22Rv1 (cell line): ENCODE data around the gene TAF12.

Experiments
- ZFX ChIP-seq: fragments of 450-650 bp; IDR thresholded peaks from 2 replicates; pipeline ENCODE4 v1.6.1; 2017; ENCODE audit warnings: antibody characterized with exemption, borderline replicate concordance
- TF ChIP-seq, protein P1 (sequence below): fragments of 450-650 bp; IDR thresholded peaks from 2 replicates; pipeline ENCODE4 v1.5.1; 2017; ENCODE audit warnings: mild to moderate bottlenecking

DNA sequence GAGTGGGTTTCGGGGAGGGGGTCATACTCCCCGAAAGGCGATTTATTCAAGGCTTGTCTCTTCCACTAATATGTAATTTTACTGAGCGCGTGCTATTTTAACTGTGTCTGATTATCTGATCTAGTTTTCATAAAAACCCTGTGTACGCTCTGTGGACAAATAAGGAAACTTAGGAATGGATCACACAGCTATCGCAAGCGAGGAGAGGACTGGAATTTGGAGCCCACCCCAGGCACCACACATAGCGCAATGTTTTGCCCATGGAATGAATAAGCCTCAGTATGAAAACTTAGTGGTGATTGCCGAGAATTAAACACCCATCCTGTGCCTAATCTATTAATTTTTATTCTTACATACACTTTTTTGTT, 60.6 kb downstream of the TAF12 start:
- TF ChIP-seq, protein P1, sequence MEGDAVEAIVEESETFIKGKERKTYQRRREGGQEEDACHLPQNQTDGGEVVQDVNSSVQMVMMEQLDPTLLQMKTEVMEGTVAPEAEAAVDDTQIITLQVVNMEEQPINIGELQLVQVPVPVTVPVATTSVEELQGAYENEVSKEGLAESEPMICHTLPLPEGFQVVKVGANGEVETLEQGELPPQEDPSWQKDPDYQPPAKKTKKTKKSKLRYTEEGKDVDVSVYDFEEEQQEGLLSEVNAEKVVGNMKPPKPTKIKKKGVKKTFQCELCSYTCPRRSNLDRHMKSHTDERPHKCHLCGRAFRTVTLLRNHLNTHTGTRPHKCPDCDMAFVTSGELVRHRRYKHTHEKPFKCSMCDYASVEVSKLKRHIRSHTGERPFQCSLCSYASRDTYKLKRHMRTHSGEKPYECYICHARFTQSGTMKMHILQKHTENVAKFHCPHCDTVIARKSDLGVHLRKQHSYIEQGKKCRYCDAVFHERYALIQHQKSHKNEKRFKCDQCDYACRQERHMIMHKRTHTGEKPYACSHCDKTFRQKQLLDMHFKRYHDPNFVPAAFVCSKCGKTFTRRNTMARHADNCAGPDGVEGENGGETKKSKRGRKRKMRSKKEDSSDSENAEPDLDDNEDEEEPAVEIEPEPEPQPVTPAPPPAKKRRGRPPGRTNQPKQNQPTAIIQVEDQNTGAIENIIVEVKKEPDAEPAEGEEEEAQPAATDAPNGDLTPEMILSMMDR = no peak
- no peak for TF ChIP-seq ZFX
